Uterus (tissue), 4 donors: Measurements from ENCODE around the gene CD27. TPM values are rescaled to one million over a fixed set of nuclear protein-coding genes. Genes with fewer than 3 reads are reported as not detected.

Experiments
- DNase-seq, 2 donors: peaks; one replicate each; pipeline ENCODE4 v3.0.0-alpha.2; 2019 to 2020
- H3K27ac ChIP-seq, 2 donors: fragments of 200-600 bp; sonication (generic); 1 replicate in 1 of 2; 2 replicates in 1 of 2; pipeline ENCODE4 v1.5.1; 2016 to 2018
- H3K27me3 ChIP-seq, 2 donors: fragments of 200-600 bp; sonication (generic); one replicate each; pipeline ENCODE4 v1.5.1; 2018 to 2019; ENCODE audit warnings: control low read depth in 1 of 2
- H3K36me3 ChIP-seq, 2 donors: fragments of 200-600 bp; sonication (generic); one replicate each; pipeline ENCODE4 v1.5.1; 2019; ENCODE audit warnings: control low read depth in 1 of 2
- H3K4me1 ChIP-seq, 2 donors: fragments of 200-600 bp; sonication (generic); one replicate each; pipeline ENCODE4 v1.5.1; 2018 to 2019; ENCODE audit warnings: control low read depth in 1 of 2
- H3K4me3 ChIP-seq, 2 donors: fragments of 200-600 bp; sonication (generic); 1 replicate in 1 of 2; 2 replicates in 1 of 2; pipeline ENCODE4 v1.5.1; 2018 to 2019; ENCODE audit warnings: mild to moderate bottlenecking in 1 of 2
- H3K9me3 ChIP-seq, 2 donors: fragments of 200-600 bp; sonication (generic); one replicate each; pipeline ENCODE4 v1.5.1; 2019; ENCODE audit warnings: control low read depth in 1 of 2
- POLR2A ChIP-seq, 2 donors: fragments of 450-650 bp; IDR thresholded peaks; one replicate each; pipeline ENCODE4 v1.6.1; 2016; ENCODE audit warnings: antibody characterized with exemption in 2 of 2, mild to moderate bottlenecking in 1 of 2, moderate library complexity in 1 of 2
- intact Hi-C: fragments of 100-400 bp; cut with DNase I; formaldehyde crosslinking; loops from one replicate; pipeline ENCODE4 v1.15.1; 2023; ENCODE audit warnings: low total_unique reads
- total RNA-seq, 4 donors: library from RNA; depleted of rRNA in 3 of 4; stranded (reverse); fragments of >200 nt in 3 of 4; gene quantifications; one replicate each; pipeline versions ENCODE4 v1.1.0 to v1.2.4, GENCODE V29; 2014 to 2023
- TF ChIP-seq, protein P1 (sequence below), 4 experiments: fragments of 200-600 bp in 2 of 4; fragments of 450-650 bp in 2 of 4; sonication (generic) in 2 of 4; IDR thresholded peaks; one replicate each; pipeline ENCODE4 v1.5.1; 2016 to 2019; ENCODE audit warnings: antibody characterized with exemption in 4 of 4, mild to moderate bottlenecking in 2 of 4, moderate library complexity in 1 of 4
- donor health status: DM: yes; HTN: yes; CAD: no.

Gene CD27
- total RNA-seq, 4 donors from 2014 or later: 0.35 to 1.4 TPM; not detected in 2

- no peak for DNase-seq
- no peak overlapping the region for H3K4me3 ChIP-seq
- no peaks in the 10 kb centered on the region for H3K9me3 ChIP-seq
- TF ChIP-seq, protein P1, sequence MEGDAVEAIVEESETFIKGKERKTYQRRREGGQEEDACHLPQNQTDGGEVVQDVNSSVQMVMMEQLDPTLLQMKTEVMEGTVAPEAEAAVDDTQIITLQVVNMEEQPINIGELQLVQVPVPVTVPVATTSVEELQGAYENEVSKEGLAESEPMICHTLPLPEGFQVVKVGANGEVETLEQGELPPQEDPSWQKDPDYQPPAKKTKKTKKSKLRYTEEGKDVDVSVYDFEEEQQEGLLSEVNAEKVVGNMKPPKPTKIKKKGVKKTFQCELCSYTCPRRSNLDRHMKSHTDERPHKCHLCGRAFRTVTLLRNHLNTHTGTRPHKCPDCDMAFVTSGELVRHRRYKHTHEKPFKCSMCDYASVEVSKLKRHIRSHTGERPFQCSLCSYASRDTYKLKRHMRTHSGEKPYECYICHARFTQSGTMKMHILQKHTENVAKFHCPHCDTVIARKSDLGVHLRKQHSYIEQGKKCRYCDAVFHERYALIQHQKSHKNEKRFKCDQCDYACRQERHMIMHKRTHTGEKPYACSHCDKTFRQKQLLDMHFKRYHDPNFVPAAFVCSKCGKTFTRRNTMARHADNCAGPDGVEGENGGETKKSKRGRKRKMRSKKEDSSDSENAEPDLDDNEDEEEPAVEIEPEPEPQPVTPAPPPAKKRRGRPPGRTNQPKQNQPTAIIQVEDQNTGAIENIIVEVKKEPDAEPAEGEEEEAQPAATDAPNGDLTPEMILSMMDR (IDR thresholded peaks at IDR 0.05): no peak
- no peak for TF ChIP-seq POLR2A (IDR thresholded peaks at IDR 0.05)
- H3K27ac ChIP-seq: no peak overlapping the region
- intact Hi-C loops: no loop called here
- H3K4me1 ChIP-seq: no peaks in the 10 kb centered on the region
- no peaks in the 10 kb centered on the region for H3K27me3 ChIP-seq
- no peaks in the 10 kb centered on the region for H3K36me3 ChIP-seq
Observed at GRCh38 chr12:6458281-6459003, 13.7 kb downstream of the CD27 start.

GRCh38 chr12:6459004-6459337 lies 14.2 kb downstream of the CD27 start:
- TF ChIP-seq, protein P1 (IDR thresholded peaks at IDR 0.05): no peak
- TF ChIP-seq POLR2A (IDR thresholded peaks at IDR 0.05): no peak

GRCh38 chr12:6460751-6461371 lies 16.1 kb downstream of the CD27 start:
- no peak for TF ChIP-seq POLR2A (IDR thresholded peaks at IDR 0.05)
- TF ChIP-seq, protein P1 (IDR thresholded peaks at IDR 0.05): no peak
- Histone ChIP-seq H3K27me3 (no peaks in the 10 kb centered on the region), H3K27ac (no peak overlapping the region), H3K36me3 (no peaks in the 10 kb centered on the region), H3K4me1 (no peaks in the 10 kb centered on the region), H3K9me3 (no peaks in the 10 kb centered on the region), H3K4me3 (no peak overlapping the region)
- DNase-seq: no peak
- intact Hi-C loops: loop anchor here (5.0 to 10.0 kb wide), 2 partner anchors 34 to 146 kb away; partner anchors contain the start of gene PLEKHG6

More at GRCh38 chr12:6459004-6459337, 14.2 kb downstream of the CD27 start:
- no peaks in the 10 kb centered on the region for H3K36me3 ChIP-seq
- no peak for DNase-seq
- H3K27me3 ChIP-seq: no peaks in the 10 kb centered on the region
- H3K9me3 ChIP-seq: no peaks in the 10 kb centered on the region
- H3K4me3 ChIP-seq: no peak overlapping the region
- H3K4me1 ChIP-seq: no peaks in the 10 kb centered on the region
- intact Hi-C loops: no loop called here
- H3K27ac ChIP-seq: no peak overlapping the region

GRCh38 chr12:6461401-6462233 lies 16.9 kb downstream of the CD27 start:
- H3K27ac ChIP-seq: no peak overlapping the region
- intact Hi-C loops: loop anchor here (5.0 to 10.0 kb wide), 2 partner anchors 34 to 147 kb away; partner anchors contain the start of gene PLEKHG6

More at GRCh38 chr12:6461401-6462233, 16.9 kb downstream of the CD27 start:
- no peak for DNase-seq
- no peaks in the 10 kb centered on the region for H3K4me1 ChIP-seq
- H3K4me3 ChIP-seq: no peak overlapping the region
- no peaks in the 10 kb centered on the region for H3K9me3 ChIP-seq
- no peaks in the 10 kb centered on the region for H3K36me3 ChIP-seq
- no peak for TF ChIP-seq POLR2A (IDR thresholded peaks at IDR 0.05)
- TF ChIP-seq, protein P1 (IDR thresholded peaks at IDR 0.05): no peak
- H3K27me3 ChIP-seq: no peaks in the 10 kb centered on the region
